Right lung (tissue), 10 donors: ENCODE results near the gene SYT9. TPM values are rescaled to one million over a fixed set of nuclear protein-coding genes. Genes with fewer than 3 reads are reported as not detected.
A peak's percentile ranks its signal among the peaks of the same experiment; 100 is the strongest.

Experiments used
- DNase-seq, 2 donors: peaks; one replicate each; pipeline ENCODE4 v3.0.0-alpha.2; 2013
- long read RNA-seq, 8 donors: transcript quantifications; one replicate each; lab custom pipeline, GENCODE V29; 2026
- polyA plus RNA-seq, 5 donors: library from polyadenylated mRNA; unstranded; fragments of 120-200 nt; gene quantifications; one replicate each; pipeline versions ENCODE4 v1.2.1 to v1.2.3, GENCODE V29; 2013; ENCODE audit warnings: inconsistent platforms in 1 of 5, low replicate concordance in 1 of 5; ENCODE audit not compliant: insufficient read length in 5 of 5, insufficient read depth in 1 of 5

The SYT9 gene, protein sequence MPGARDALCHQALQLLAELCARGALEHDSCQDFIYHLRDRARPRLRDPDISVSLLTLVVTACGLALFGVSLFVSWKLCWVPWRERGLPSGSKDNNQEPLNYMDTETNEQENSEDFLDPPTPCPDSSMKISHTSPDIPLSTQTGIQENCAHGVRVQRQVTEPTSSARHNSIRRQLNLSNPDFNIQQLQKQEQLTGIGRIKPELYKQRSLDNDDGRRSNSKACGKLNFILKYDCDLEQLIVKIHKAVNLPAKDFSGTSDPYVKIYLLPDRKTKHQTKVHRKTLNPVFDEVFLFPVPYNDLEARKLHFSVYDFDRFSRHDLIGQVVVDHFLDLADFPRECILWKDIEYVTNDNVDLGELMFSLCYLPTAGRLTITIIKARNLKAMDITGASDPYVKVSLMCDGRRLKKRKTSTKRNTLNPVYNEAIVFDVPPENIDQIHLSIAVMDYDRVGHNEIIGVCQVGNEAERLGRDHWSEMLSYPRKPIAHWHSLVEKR
- polyA plus RNA-seq, result under 1 TPM; 0.12 to 0.16 (median 0.14) TPM
- long read RNA-seq, donor 1, result 0 reads
- long read RNA-seq, donor 2, result 0 reads
- long read RNA-seq, donor 3, result 0 reads
- long read RNA-seq, donor 4, result 0 reads
- long read RNA-seq, donor 5, result 0 reads
- long read RNA-seq, donor 6, result 0 reads
- long read RNA-seq, donor 7, result 0 reads
- long read RNA-seq, donor 8, result 0 reads

DNA sequence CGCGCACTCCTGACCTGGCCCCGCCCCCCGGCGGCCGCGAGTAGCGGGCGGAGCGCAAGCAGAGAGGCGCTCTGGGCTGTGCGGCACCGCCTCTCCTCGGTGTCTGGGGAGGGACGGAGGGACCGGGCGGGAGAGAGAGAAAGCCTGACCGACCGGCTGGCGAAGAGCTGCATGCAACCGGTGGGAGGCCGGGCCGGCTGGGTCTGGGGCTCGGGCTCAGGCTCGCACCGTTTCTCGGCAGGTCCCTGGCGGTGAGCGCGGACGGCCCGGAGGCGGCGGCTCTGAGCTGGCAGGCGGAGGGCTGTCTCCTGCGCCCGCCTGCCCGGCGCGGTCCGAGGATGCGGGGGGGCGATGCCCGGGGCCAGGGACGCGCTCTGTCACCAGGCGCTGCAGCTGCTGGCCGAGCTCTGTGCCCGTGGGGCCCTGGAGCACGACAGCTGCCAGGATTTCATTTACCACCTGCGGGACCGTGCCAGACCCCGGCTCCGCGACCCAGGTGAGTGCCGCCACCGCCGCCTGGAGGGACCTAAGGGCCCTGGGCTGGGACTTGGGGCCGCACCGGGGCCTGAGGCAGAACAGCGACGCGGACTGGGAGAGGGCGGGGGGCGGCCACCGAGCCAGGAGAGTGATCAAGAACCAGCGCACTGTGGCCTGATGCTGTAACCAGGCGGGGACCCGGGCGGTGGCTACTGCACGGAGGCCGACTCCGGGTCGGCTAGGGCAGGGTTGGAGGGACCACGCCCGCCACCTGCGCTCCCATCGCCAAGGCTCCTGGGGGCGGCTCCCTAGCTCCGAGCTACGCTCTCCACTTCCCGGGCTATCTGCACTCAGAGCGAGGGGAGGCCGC, at the start of gene SYT9:
TSS of gene SYT9 (plus strand) at position 69 of the 847 bp plus-strand sequence. CDS start at position 352, 283 bp downstream.
- DNase-seq, result peak; percentile 25 to 36

GRCh38 chr11:7202412-7202811, 49.3 kb upstream of the SYT9 start:
- DNase-seq, result no peak

- DNase-seq, result no peak
Observed at GRCh38 chr11:7204778-7205177, 46.9 kb upstream of the SYT9 start.

GRCh38 chr11:7208391-7208790, 43.3 kb upstream of the SYT9 start:
- no peak for DNase-seq

DNA sequence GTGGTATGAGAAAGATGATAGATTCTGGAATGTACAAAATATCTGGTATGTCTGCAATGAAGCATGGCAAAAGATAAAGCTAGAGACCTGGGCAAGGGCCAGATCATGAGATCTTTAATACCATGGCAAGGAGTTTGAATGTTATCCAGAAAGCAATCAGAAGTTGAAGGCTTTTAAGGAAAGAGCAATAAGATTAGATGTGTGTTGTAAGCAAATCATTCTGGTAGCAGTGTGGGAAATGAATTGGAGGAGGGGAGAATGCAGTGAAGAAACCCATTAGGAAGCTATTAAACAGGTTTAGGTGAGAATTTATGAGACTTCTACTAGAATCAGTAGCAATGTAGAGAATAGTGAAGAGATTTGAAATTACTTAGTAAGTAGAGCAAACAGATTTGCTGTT, 32.2 kb upstream of the SYT9 start:
- no peak for DNase-seq

GRCh38 chr11:7220636-7221035, 31.1 kb upstream of the SYT9 start:
- no peak for DNase-seq

GRCh38 chr11:7222619-7223018, 29.1 kb upstream of the SYT9 start:
- peak; percentile 2 to 11 for DNase-seq

DNA sequence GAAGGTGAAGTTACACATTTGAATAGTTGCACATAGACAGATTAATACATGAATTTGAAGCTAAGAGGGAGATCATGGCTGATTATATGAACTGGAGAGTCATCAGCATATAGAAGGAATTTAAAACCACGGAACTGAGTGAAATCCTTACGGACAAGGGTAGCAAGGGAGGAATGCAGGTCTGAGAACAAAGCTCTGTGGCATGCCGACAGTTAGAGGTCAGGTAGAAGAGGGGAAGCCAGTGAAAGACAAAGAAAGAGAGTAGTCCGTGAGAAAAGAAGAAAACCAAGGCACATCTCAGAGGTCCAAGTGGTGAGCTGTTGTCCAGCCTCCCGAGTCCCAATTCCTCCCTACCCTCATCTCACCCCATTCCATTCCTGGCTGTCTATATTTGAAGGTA, 11.8 kb upstream of the SYT9 start:
- no peak for DNase-seq

DNA sequence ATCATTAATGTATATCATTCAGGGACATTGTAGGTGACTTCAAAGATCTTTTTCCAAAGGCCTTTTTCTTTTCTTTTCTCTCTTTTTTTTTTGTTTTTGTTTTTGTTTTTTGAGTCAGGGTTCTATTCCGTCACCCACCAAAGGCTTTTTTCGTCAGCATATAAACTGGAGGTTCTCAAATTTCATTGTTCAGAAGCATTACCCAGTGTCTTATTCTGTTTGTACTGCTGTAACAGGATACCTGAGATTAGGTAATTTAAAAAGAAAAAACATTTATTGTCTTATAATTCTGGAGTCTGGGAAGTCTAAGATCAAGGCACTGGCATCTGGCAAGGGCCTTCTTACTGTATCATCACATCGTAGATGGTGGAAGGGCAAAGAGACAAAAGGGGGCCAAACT, 6.4 kb upstream of the SYT9 start:
- DNase-seq, result no peak

- no peak for DNase-seq
Observed at GRCh38 chr11:7246179-7246578, 5.5 kb upstream of the SYT9 start.

- no peak for DNase-seq
Observed at GRCh38 chr11:7250166-7250565, 1.5 kb upstream of the SYT9 start.

GRCh38 chr11:7251487-7251835, 243 bp upstream of the SYT9 start:
- DNase-seq, result peak in 1 of 2 donors; percentile 12

GRCh38 chr11:7252683-7253213, 1.0 kb downstream of the SYT9 start:
- DNase-seq, result no peak

DNA sequence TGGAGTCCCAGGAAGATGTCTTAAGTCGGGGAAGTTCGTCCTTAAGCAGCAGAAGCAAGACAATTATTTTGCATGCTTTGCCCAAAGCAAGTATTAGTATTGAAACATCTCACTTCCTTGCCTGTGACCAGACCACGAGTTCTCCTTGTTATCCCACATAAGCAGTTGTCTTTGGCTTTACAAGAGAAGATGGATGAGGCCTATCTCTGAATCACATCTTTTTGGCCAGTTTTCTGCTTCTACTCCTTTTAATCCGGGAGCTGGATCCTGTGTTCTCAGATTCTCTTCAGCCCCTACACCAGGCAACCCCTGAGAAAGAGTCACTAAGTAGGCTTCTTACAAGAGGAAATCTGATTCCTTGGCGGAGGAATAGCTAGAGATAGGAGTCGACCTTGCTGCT, 2.1 kb downstream of the SYT9 start:
- no peak for DNase-seq

DNA sequence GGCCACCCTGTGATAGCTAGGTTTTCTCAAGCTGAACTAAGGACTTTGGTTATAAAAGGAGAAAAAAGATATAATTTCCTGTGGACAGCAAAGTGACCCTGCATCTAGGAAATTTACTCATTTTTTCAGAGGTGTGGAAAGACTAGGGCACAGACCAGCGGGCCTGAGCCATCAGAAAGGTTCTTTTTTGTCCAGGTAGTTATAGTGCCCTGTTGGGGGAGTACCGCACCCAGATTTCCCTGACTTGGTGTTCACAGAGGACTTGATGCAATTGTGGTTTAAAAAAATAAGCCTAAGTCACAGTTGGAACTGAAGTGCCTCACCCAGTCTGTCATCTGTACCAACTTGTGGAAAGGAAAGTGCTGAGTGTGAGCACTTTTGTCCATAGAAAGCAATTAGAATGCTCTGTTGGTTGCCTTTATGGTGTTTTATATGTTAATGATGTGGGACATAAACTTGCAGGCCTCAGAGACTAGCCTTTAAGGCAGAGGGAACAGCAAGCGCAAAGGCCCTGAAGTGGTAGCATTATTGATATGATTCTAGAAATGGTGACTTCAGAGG, 3.1 kb downstream of the SYT9 start:
- DNase-seq, result no peak

- no peak for DNase-seq
Observed at GRCh38 chr11:7256943-7257342, 5.2 kb downstream of the SYT9 start.

DNA sequence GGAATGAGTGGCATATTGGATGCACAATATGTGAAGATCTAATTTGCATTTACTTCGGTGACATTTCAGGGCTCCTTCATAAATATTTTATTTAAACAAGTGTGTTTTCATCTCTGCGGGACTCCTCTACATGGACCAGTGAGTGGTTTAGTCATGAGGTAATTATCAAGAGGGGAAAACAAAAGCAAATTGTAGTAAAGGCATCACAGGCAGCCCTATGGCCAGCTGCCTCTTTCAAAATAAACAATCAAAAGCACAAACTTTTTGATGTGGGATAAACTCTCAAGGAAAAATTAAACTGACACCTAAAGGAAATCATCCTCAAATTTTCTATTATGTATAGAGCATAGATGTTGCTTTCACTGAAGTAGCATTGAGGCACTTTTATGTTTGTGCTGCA, 6.0 kb downstream of the SYT9 start:
- DNase-seq, result no peak

- DNase-seq, result no peak
Observed at GRCh38 chr11:7261578-7261977, 9.9 kb downstream of the SYT9 start.

DNA sequence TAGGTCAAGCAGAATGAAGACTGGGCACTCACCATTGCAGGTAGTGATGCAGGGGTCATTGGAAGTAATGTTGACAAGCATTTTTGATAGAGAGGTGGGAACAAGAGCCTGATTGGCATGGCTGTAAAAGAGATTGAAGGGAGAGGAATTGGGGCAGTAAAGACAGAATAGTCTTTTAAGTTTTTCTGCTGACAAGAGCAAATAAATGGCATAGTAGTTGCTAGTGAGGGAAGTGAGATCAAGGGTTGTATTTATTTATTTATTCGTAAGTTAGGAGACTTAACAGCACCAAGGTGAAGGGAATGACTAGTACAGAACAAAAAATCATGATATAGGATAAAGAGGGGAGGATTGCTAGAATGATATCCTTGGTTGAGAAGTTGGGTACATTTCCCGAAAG, 11.0 kb downstream of the SYT9 start:
- no peak for DNase-seq

DNA sequence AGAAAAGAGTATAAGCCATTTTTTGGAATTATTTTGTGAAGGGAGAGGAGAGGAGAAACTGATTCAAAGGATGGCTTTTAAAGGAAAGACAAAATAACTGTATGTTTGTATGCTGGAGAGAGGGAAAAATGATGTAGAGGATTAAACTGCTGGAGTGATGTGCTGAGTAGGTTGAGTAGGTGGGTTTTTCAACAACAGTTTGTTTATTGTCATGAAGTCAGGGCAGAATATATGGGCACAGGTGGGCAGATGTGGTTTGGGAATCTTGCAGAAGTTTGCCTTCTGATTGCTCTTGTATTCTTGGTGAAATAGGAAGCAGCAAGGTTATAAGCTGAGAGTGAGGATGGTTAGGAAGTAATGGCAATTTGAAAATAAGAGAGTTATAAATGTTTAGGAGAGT, 12.1 kb downstream of the SYT9 start:
- DNase-seq, result no peak

GRCh38 chr11:7268758-7269157, 17.1 kb downstream of the SYT9 start:
- DNase-seq, result no peak
